ENCODE results near the gene MAS1L. TPM values are rescaled to one million over a fixed set of nuclear protein-coding genes. Genes with fewer than 3 reads are reported as not detected.

MAS1L gene
- total RNA-seq, 3 donors from 2014 or later, result 1.0 TPM; not detected in 2

GRCh38 chr6:29483186-29483585, 4.6 kb downstream of the MAS1L start:
- peaks cover 3% of the 10 kb centered on the region for H3K9me3 ChIP-seq
- DNase-seq, result no peak
- H3K36me3 ChIP-seq (ENCODE audit: low read depth), result no peaks in the 10 kb centered on the region
- H3K4me3 ChIP-seq, result no peak overlapping the region
- intact Hi-C loops (cut with DNase I, micrococcal nuclease), result no loop called here
- no peak for TF ChIP-seq CTCF (IDR thresholded peaks at IDR 0.05)
- no peak for ATAC-seq
- no peaks in the 10 kb centered on the region for H3K4me1 ChIP-seq (ENCODE audit: low read depth)

GRCh38 chr6:29479560-29479959, 8.2 kb downstream of the MAS1L start:
- Histone ChIP-seq H3K4me3 (no peak overlapping the region), H3K9me3 (peaks cover 3% of the 10 kb centered on the region), H3K36me3 (ENCODE audit: low read depth) (no peaks in the 10 kb centered on the region), H3K4me1 (ENCODE audit: low read depth) (no peaks in the 10 kb centered on the region)
- intact Hi-C loops (cut with DNase I, micrococcal nuclease), result no loop called here
- DNase-seq, result no peak
- TF ChIP-seq CTCF (IDR thresholded peaks at IDR 0.05), result no peak
- ATAC-seq, result no peak

GRCh38 chr6:29478740-29479139, 9.0 kb downstream of the MAS1L start:
- no peak overlapping the region for H3K4me3 ChIP-seq
- intact Hi-C loops (cut with DNase I, micrococcal nuclease), result no loop called here
- no peak for TF ChIP-seq CTCF (IDR thresholded peaks at IDR 0.05)
- DNase-seq, result no peak
- H3K9me3 ChIP-seq, result peaks cover 3% of the 10 kb centered on the region
- no peaks in the 10 kb centered on the region for H3K36me3 ChIP-seq (ENCODE audit: low read depth)
- no peaks in the 10 kb centered on the region for H3K4me1 ChIP-seq (ENCODE audit: low read depth)
- no peak for ATAC-seq

GRCh38 chr6:29477923-29478450, 9.8 kb downstream of the MAS1L start:
- no peak for TF ChIP-seq CTCF (IDR thresholded peaks at IDR 0.05)
- H3K4me1 ChIP-seq (ENCODE audit: low read depth), result no peaks in the 10 kb centered on the region
- DNase-seq, result no peak
- ATAC-seq, result no peak
- H3K36me3 ChIP-seq (ENCODE audit: low read depth), result no peaks in the 10 kb centered on the region
- H3K9me3 ChIP-seq, result peaks cover 3% of the 10 kb centered on the region
- no peak overlapping the region for H3K4me3 ChIP-seq
- intact Hi-C loops (cut with DNase I, micrococcal nuclease), result no loop called here

- H3K36me3 ChIP-seq (ENCODE audit: low read depth), result no peaks in the 10 kb centered on the region
- no peak for DNase-seq
- H3K9me3 ChIP-seq, result no peaks in the 10 kb centered on the region
- TF ChIP-seq CTCF (IDR thresholded peaks at IDR 0.05), result no peak
- no peak overlapping the region for H3K4me3 ChIP-seq
- no peak for ATAC-seq
- no peaks in the 10 kb centered on the region for H3K4me1 ChIP-seq (ENCODE audit: low read depth)
- intact Hi-C loops (cut with DNase I, micrococcal nuclease), result no loop called here
Observed at GRCh38 chr6:29474996-29475395, 12.8 kb downstream of the MAS1L start.

- DNase-seq (no peak), ATAC-seq (no peak)
- intact Hi-C loops (cut with DNase I, micrococcal nuclease), result no loop called here
- Histone ChIP-seq H3K36me3 (ENCODE audit: low read depth) (no peaks in the 10 kb centered on the region), H3K9me3 (no peaks in the 10 kb centered on the region), H3K4me1 (ENCODE audit: low read depth) (no peaks in the 10 kb centered on the region), H3K4me3 (no peak overlapping the region)
- no peak for TF ChIP-seq CTCF (IDR thresholded peaks at IDR 0.05)
Observed at GRCh38 chr6:29466241-29466640, 21.5 kb downstream of the MAS1L start.

Data from mucosa of descending colon (tissue), 3 donors.